SU-DHL-6 (cell line): ENCODE measurements around the gene NTM.

Experiments used
- H2AFZ ChIP-seq: fragments of 200-600 bp; sonication (generic); 2 replicates; pipeline ENCODE4 v1.6.1; 2014; ENCODE audit warnings: low read depth, mild to moderate bottlenecking, moderate library complexity, mixed read lengths, antibody characterized with exemption, low read length; ENCODE audit not compliant: severe bottlenecking
- H3F3A ChIP-seq: fragments of 200-600 bp; shearing (Covaris generic); 2 replicates; pipeline ENCODE4 v1.6.0; 2016; ENCODE audit warnings: antibody characterized with exemption, mild to moderate bottlenecking; ENCODE audit not compliant: insufficient read depth
- H3K27ac ChIP-seq: fragments of 200-600 bp; sonication (generic); 2 replicates; pipeline ENCODE4 v1.5.1; 2016; ENCODE audit warnings: low read depth, mild to moderate bottlenecking, low read length, moderate library complexity, mixed read lengths
- H3K27me3 ChIP-seq: fragments of 200-600 bp; sonication (generic), shearing (Covaris generic); 2 replicates; pipeline ENCODE4 v1.6.0; 2014; ENCODE audit warnings: mild to moderate bottlenecking, low read length
- H3K36me3 ChIP-seq: fragments of 200-600 bp; sonication (generic); 2 replicates; pipeline ENCODE4 v1.6.1; 2014; ENCODE audit warnings: mild to moderate bottlenecking, low read length, mixed read lengths
- H3K4me2 ChIP-seq: fragments of 300-600, 200-600 bp; shearing (Covaris generic), sonication (generic); 2 replicates; pipeline ENCODE4 v1.6.0; 2014; ENCODE audit warnings: low read length, low read depth, mild to moderate bottlenecking; ENCODE audit not compliant: poor library complexity, severe bottlenecking
- H3K4me3 ChIP-seq: fragments of 200-600 bp; sonication (generic); 2 replicates; pipeline ENCODE4 v1.5.1; 2014; ENCODE audit warnings: antibody characterized with exemption, low read length, mild to moderate bottlenecking, mixed read lengths; ENCODE audit not compliant: insufficient read depth, poor library complexity, severe bottlenecking
- H3K79me2 ChIP-seq: fragments of 200-600 bp; sonication (generic); 2 replicates; pipeline ENCODE4 v1.6.1; 2014; ENCODE audit warnings: mild to moderate bottlenecking, low read length, moderate library complexity; ENCODE audit not compliant: insufficient read depth
- H3K9ac ChIP-seq: fragments of 200-600 bp; sonication (generic); 2 replicates; pipeline ENCODE4 v1.7.0; 2014; ENCODE audit warnings: mild to moderate bottlenecking, low read length
- H3K9me2 ChIP-seq: fragments of 200-600 bp; sonication (generic); replicated peaks from 2 replicates; pipeline ENCODE4 v1.6.1; 2014; ENCODE audit warnings: low read length; ENCODE audit not compliant: insufficient read depth
- H3K9me3 ChIP-seq: fragments of 200-600 bp; sonication (generic); 2 replicates; pipeline ENCODE4 v1.6.1; 2014; ENCODE audit warnings: low read length, mixed read lengths; ENCODE audit not compliant: insufficient read depth
- H4K20me1 ChIP-seq: fragments of 200-600 bp; sonication (generic); 2 replicates; pipeline ENCODE4 v1.6.1; 2014; ENCODE audit warnings: low read depth, mild to moderate bottlenecking, antibody characterized with exemption, low read length, moderate library complexity, mixed read lengths
- EZH2phosphoT487 ChIP-seq: fragments of 200-600 bp; sonication (generic), shearing (Covaris generic); conservative IDR thresholded peaks from 2 replicates; pipeline ENCODE4 v1.6.1; 2018; ENCODE audit warnings: mild to moderate bottlenecking, antibody characterized with exemption, low read length, moderate library complexity, mixed read lengths
- TF ChIP-seq, protein P1 (sequence below): fragments of 200-600 bp; sonication (generic); IDR thresholded peaks from one replicate; pipeline ENCODE4 v1.5.1; 2017; ENCODE audit warnings: antibody characterized with exemption, mild to moderate bottlenecking, low read length, moderate library complexity; ENCODE audit not compliant: insufficient read depth, poor library complexity, severe bottlenecking

Gene NTM

DNA sequence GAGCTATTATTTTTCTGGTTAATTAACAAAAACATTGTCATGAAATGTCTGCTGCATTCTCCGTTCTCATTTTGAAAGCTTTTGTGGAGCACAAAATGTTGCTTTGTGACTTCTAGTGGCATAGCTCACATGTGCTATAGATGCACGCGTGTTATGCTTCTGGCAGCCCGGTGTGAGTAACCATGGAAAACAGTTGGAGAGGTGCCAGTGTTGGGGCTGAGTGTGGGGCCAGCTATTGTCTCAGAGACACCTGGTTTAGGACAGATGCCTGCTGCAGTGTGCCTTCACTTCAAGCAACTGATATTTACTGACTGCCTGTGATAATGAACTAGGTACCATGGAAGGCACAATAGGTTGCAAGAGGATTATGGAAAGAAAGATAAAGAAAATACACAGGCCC, 760.6 kb downstream of the NTM start:
- no peaks in the 10 kb centered on the region for H3K27me3 ChIP-seq
- H3K36me3 ChIP-seq = no peaks in the 10 kb centered on the region
- TF ChIP-seq, protein P1, sequence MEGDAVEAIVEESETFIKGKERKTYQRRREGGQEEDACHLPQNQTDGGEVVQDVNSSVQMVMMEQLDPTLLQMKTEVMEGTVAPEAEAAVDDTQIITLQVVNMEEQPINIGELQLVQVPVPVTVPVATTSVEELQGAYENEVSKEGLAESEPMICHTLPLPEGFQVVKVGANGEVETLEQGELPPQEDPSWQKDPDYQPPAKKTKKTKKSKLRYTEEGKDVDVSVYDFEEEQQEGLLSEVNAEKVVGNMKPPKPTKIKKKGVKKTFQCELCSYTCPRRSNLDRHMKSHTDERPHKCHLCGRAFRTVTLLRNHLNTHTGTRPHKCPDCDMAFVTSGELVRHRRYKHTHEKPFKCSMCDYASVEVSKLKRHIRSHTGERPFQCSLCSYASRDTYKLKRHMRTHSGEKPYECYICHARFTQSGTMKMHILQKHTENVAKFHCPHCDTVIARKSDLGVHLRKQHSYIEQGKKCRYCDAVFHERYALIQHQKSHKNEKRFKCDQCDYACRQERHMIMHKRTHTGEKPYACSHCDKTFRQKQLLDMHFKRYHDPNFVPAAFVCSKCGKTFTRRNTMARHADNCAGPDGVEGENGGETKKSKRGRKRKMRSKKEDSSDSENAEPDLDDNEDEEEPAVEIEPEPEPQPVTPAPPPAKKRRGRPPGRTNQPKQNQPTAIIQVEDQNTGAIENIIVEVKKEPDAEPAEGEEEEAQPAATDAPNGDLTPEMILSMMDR = no peak
- TF ChIP-seq EZH2phosphoT487 = no peak
- no peak overlapping the region for H3K4me2 ChIP-seq
- H3K4me3 ChIP-seq = no peak overlapping the region
- H3K27ac ChIP-seq = no peak overlapping the region
- H3F3A ChIP-seq = no peaks in the 10 kb centered on the region
- H4K20me1 ChIP-seq = no peaks in the 10 kb centered on the region
- H3K9ac ChIP-seq = no peak overlapping the region
- no peaks in the 10 kb centered on the region for H3K79me2 ChIP-seq
- H3K9me3 ChIP-seq = no peaks in the 10 kb centered on the region
- H3K9me2 ChIP-seq = no peaks in the 10 kb centered on the region
- no peak overlapping the region for H2AFZ ChIP-seq

DNA sequence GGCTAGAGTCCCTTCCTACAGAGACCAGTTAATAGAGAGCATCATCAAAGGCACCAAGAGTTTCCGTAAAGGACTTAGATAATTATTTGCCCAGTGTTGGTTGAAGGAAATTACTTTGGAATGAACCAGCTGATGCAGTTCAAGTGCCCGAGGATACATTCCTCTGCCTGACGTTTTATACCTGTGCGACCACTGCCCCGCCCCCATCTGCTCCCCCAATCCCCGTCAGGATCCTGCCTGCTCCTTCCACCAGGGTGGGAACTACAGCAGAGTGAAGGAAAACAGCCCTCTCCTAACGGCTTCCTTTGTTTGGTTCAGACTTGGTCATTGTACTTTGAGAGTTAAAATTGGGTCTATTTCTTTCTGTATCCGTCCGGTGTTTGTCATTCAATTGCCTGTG, 761.5 kb downstream of the NTM start:
- Histone ChIP-seq H3K27me3 (no peaks in the 10 kb centered on the region), H3F3A (no peaks in the 10 kb centered on the region), H3K9ac (no peak overlapping the region), H3K9me3 (no peaks in the 10 kb centered on the region), H3K79me2 (no peaks in the 10 kb centered on the region), H3K4me2 (no peak overlapping the region), H2AFZ (no peak overlapping the region), H3K9me2 (no peaks in the 10 kb centered on the region), H3K4me3 (no peak overlapping the region), H3K36me3 (no peaks in the 10 kb centered on the region), H3K27ac (no peak overlapping the region), H4K20me1 (no peaks in the 10 kb centered on the region)
- TF ChIP-seq EZH2phosphoT487 = no peak
- TF ChIP-seq, protein P1 = no peak

DNA sequence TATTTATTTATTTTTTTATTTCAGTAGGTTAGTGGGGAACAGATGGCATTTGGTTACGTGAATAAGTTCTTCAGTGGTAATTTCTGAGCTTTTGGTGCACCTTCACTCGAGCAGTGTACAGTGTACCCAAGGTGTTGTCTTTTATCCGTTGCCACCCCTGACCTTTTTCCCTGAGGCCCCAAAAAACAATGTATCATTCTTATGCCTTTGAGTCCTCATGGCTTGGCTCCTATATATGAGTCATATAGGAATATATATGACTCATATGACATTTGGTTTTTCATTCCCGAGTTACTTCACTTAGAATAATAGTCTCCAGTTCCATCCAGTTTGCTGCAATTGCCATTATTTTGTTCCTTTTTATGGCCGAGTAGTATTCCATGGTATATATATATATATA, 763.9 kb downstream of the NTM start:
- TF ChIP-seq, protein P1 = no peak
- TF ChIP-seq EZH2phosphoT487 = no peak
- no peak overlapping the region for H3K4me2 ChIP-seq
- H2AFZ ChIP-seq = no peak overlapping the region
- H4K20me1 ChIP-seq = no peaks in the 10 kb centered on the region
- no peaks in the 10 kb centered on the region for H3K9me2 ChIP-seq
- no peaks in the 10 kb centered on the region for H3K79me2 ChIP-seq
- no peaks in the 10 kb centered on the region for H3F3A ChIP-seq
- H3K27ac ChIP-seq = no peak overlapping the region
- no peaks in the 10 kb centered on the region for H3K9me3 ChIP-seq
- no peaks in the 10 kb centered on the region for H3K36me3 ChIP-seq
- no peak overlapping the region for H3K9ac ChIP-seq
- H3K27me3 ChIP-seq = no peaks in the 10 kb centered on the region
- H3K4me3 ChIP-seq = no peak overlapping the region

DNA sequence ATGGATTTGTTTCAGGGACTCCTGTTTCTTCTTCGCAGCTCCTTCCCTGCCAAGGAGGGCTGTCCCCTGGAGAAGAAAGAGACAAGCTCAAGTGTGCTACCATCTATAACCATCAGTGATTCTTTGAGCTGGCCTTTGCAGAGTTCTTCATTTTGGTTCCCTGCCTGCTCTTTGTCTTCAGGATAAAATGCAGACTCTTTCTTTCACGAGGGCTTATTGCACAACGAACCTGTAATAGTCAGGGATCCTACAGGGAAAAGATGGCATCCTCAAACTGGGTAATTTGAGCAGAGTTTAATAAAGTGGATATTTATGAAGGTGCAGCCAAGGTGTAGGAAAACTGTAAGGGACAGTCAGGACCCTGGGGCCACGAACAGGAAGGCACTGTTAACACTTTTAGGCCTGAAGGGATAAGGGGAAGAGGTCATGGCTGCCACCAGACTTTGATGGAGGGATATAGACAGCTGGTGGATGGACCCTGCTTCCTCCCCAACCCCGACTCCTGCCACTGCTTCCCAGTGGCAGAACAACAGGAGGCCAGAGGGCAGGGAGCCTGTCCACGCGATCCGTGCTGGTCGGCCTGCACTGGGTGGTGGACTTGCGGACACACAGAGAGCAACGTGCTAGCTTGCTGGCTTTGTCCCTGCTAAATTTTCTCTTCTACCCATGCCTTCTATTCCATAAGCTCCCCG, 767.0 kb downstream of the NTM start:
- H3K79me2 ChIP-seq = no peaks in the 10 kb centered on the region
- H3K27me3 ChIP-seq = no peaks in the 10 kb centered on the region
- no peak overlapping the region for H3K27ac ChIP-seq
- H3K4me2 ChIP-seq = no peak overlapping the region
- H3K9me2 ChIP-seq = no peaks in the 10 kb centered on the region
- no peak overlapping the region for H2AFZ ChIP-seq
- no peak overlapping the region for H3K9ac ChIP-seq
- TF ChIP-seq, protein P1 = no peak
- TF ChIP-seq EZH2phosphoT487 = no peak
- H3K36me3 ChIP-seq = no peaks in the 10 kb centered on the region
- H3K4me3 ChIP-seq = no peak overlapping the region
- no peaks in the 10 kb centered on the region for H3K9me3 ChIP-seq
- H3F3A ChIP-seq = no peaks in the 10 kb centered on the region
- H4K20me1 ChIP-seq = no peaks in the 10 kb centered on the region
